Cardiac muscle cell (in vitro differentiated cells and primary cell): Measurements from ENCODE around the gene SBNO1. TPM values are rescaled to one million over a fixed set of nuclear protein-coding genes. Genes with fewer than 3 reads are reported as not detected.
"Not testable (repeated sequence)": the region's sequence is repeated elsewhere in the genome, so short reads cannot be mapped to it uniquely, and the experiment has no call there.

Source experiments
- DNase-seq, 2 donors: peaks; one replicate each; pipeline versions ENCODE4 v3.0.0 to v3.0.0-alpha.2; 2010 to 2017; ENCODE audit warnings: low read depth in 1 of 2, low spot score in 1 of 2
- H3K27ac ChIP-seq: fragments of 200-600 bp; sonication (generic); 2 replicates; pipeline ENCODE4 v1.5.1; 2016
- H3K27me3 ChIP-seq: fragments of 200-600 bp; sonication (generic); 2 replicates; pipeline ENCODE4 v1.6.0; 2016; ENCODE audit warnings: control low read depth
- H3K36me3 ChIP-seq: fragments of 200-600 bp; sonication (generic); 2 replicates; pipeline ENCODE4 v1.5.1; 2016; ENCODE audit warnings: control low read depth
- H3K4me1 ChIP-seq: fragments of 200-600 bp; sonication (generic); 2 replicates; pipeline ENCODE4 v1.8.1; 2017; ENCODE audit warnings: low read depth, mild to moderate bottlenecking, mixed run types
- H3K4me3 ChIP-seq: fragments of 200-600 bp; sonication (generic); 2 replicates; pipeline ENCODE4 v1.5.1; 2016; ENCODE audit warnings: mild to moderate bottlenecking
- H3K9me3 ChIP-seq: fragments of 200-600 bp; sonication (generic); 2 replicates; pipeline ENCODE4 v1.5.1; 2017; ENCODE audit warnings: low read depth, mild to moderate bottlenecking, control low read depth
- CTCF ChIP-seq: IDR thresholded peaks from 2 replicates; pipeline ENCODE4 v1.5.1; 2012; ENCODE audit warnings: low read depth, mild to moderate bottlenecking, low read length
- polyA plus RNA-seq: library from polyadenylated mRNA; unstranded; fragments of >200 nt; fragmentation: Nextera tagmentation; extraction: Ambion mirVana; gene quantifications from 2 replicates; pipeline ENCODE4 v1.2.1, GENCODE V29; 2016
- total RNA-seq: library from RNA; depleted of rRNA; stranded (reverse); fragments of >200 nt; gene quantifications from 2 replicates; pipeline ENCODE4 v1.2.3, GENCODE V29; 2016

The SBNO1 gene
- total and polyA plus RNA-seq, 2 experiments from 2014 or later: 10.4 to 17.7 TPM

GRCh38 chr12:123387508-123388176, 23.0 kb upstream of the SBNO1 start:
- no peaks in the 10 kb centered on the region for H3K9me3 ChIP-seq
- no peaks in the 10 kb centered on the region for H3K27me3 ChIP-seq
- H3K4me1 ChIP-seq: peaks cover 21% of the 10 kb centered on the region
- peak overlapping the region; percentile 59 for H3K27ac ChIP-seq
- DNase-seq: peak in 1 of 2 donors; percentile 12
- H3K36me3 ChIP-seq: peaks cover 22% of the 10 kb centered on the region
- TF ChIP-seq CTCF: no peak
- H3K4me3 ChIP-seq: peak overlapping the region; percentile 34

- not testable (repeated sequence) for H3K36me3 ChIP-seq, H3K27me3 ChIP-seq, DNase-seq, H3K27ac ChIP-seq, H3K4me3 ChIP-seq, H3K9me3 ChIP-seq
- H3K4me1 ChIP-seq: peaks cover 14% of the 10 kb centered on the region
Measured at GRCh38 chr12:123385536-123385935, 20.9 kb upstream of the SBNO1 start.

GRCh38 chr12:123384994-123385376, 20.3 kb upstream of the SBNO1 start:
- TF ChIP-seq CTCF: no peak
- H3K36me3 ChIP-seq: no peaks in the 10 kb centered on the region
- H3K9me3 ChIP-seq: no peaks in the 10 kb centered on the region
- H3K27ac ChIP-seq: no peak overlapping the region
- peak in 1 of 2 donors; percentile 66 for DNase-seq
- H3K27me3 ChIP-seq: no peaks in the 10 kb centered on the region
- H3K4me3 ChIP-seq: peak overlapping the region; percentile 62
- peaks cover 10% of the 10 kb centered on the region for H3K4me1 ChIP-seq

GRCh38 chr12:123384318-123384993, 19.8 kb upstream of the SBNO1 start:
- TF ChIP-seq CTCF: no peak
- peak in 1 of 2 donors; percentile 11 for DNase-seq
- no peaks in the 10 kb centered on the region for H3K27me3 ChIP-seq
- no peaks in the 10 kb centered on the region for H3K9me3 ChIP-seq
- H3K4me3 ChIP-seq: peak overlapping the region; percentile 62
- H3K4me1 ChIP-seq: peaks cover 10% of the 10 kb centered on the region
- peak overlapping the region; percentile 75 for H3K27ac ChIP-seq
- H3K36me3 ChIP-seq: no peaks in the 10 kb centered on the region

GRCh38 chr12:123382684-123383083, 18.0 kb upstream of the SBNO1 start:
- H3K4me3 ChIP-seq: no peak overlapping the region
- H3K36me3 ChIP-seq: no peaks in the 10 kb centered on the region
- H3K4me1 ChIP-seq: peaks cover 6% of the 10 kb centered on the region
- DNase-seq: no peak
- TF ChIP-seq CTCF: no peak
- no peak overlapping the region for H3K27ac ChIP-seq
- no peaks in the 10 kb centered on the region for H3K27me3 ChIP-seq
- no peaks in the 10 kb centered on the region for H3K9me3 ChIP-seq

- TF ChIP-seq CTCF: no peak
- no peak overlapping the region for H3K4me3 ChIP-seq
- no peaks in the 10 kb centered on the region for H3K27me3 ChIP-seq
- no peak overlapping the region for H3K27ac ChIP-seq
- no peak for DNase-seq
- no peaks in the 10 kb centered on the region for H3K4me1 ChIP-seq
- no peaks in the 10 kb centered on the region for H3K36me3 ChIP-seq
- H3K9me3 ChIP-seq: no peaks in the 10 kb centered on the region
Measured at GRCh38 chr12:123379391-123379790, 14.7 kb upstream of the SBNO1 start.

- not testable (repeated sequence) for H3K4me1 ChIP-seq, H3K9me3 ChIP-seq, DNase-seq, H3K27me3 ChIP-seq, H3K27ac ChIP-seq, H3K4me3 ChIP-seq, H3K36me3 ChIP-seq
Measured at GRCh38 chr12:123372415-123372814, 7.8 kb upstream of the SBNO1 start.

- not testable (repeated sequence) for H3K27me3 ChIP-seq, H3K27ac ChIP-seq, H3K4me3 ChIP-seq, H3K36me3 ChIP-seq, H3K4me1 ChIP-seq, DNase-seq, H3K9me3 ChIP-seq
Measured at GRCh38 chr12:123371667-123372368, 7.2 kb upstream of the SBNO1 start.
